HAP-1 (cell line): Measurements from ENCODE around the gene NUDT1.
A peak's percentile ranks its signal among the peaks of the same experiment; 100 is the strongest.

Experiments
- DNase-seq, 2 experiments: peaks; one replicate each; pipeline ENCODE4 v3.0.0-alpha.2; 2016 to 2020; ENCODE audit warnings: low spot score in 2 of 2
- H3K27me3 ChIP-seq: fragments of 250-450 bp; sonication (Bioruptor Pico); 2 replicates; pipeline ENCODE4 v1.5.1; 2020; ENCODE audit warnings: low read depth, mild to moderate bottlenecking, moderate library complexity
- H3K36me3 ChIP-seq: fragments of 250-450 bp; sonication (Bioruptor Pico); replicated peaks from 2 replicates; pipeline ENCODE4 v1.5.1; 2020; ENCODE audit warnings: mild to moderate bottlenecking
- H3K4me1 ChIP-seq: fragments of 250-450 bp; sonication (Bioruptor Pico); 2 replicates; pipeline ENCODE4 v1.5.1; 2020; ENCODE audit warnings: mild to moderate bottlenecking
- H3K4me3 ChIP-seq: fragments of 250-450 bp; sonication (Bioruptor Pico); 2 replicates; pipeline ENCODE4 v1.5.1; 2020; ENCODE audit warnings: mild to moderate bottlenecking, moderate library complexity
- H3K9me3 ChIP-seq: fragments of 250-450 bp; sonication (Bioruptor Pico); 2 replicates; pipeline ENCODE4 v1.5.1; 2020; ENCODE audit warnings: mild to moderate bottlenecking, moderate library complexity
- in situ Hi-C: fragments of 300-500 bp; cut with MboI; formaldehyde crosslinking; loops from 3 replicates; pipeline ENCODE4 v1.14.3; 2020; ENCODE audit warnings: low sequenced_read_pairs, inconsistent platforms, mixed read lengths

The NUDT1 gene

DNA sequence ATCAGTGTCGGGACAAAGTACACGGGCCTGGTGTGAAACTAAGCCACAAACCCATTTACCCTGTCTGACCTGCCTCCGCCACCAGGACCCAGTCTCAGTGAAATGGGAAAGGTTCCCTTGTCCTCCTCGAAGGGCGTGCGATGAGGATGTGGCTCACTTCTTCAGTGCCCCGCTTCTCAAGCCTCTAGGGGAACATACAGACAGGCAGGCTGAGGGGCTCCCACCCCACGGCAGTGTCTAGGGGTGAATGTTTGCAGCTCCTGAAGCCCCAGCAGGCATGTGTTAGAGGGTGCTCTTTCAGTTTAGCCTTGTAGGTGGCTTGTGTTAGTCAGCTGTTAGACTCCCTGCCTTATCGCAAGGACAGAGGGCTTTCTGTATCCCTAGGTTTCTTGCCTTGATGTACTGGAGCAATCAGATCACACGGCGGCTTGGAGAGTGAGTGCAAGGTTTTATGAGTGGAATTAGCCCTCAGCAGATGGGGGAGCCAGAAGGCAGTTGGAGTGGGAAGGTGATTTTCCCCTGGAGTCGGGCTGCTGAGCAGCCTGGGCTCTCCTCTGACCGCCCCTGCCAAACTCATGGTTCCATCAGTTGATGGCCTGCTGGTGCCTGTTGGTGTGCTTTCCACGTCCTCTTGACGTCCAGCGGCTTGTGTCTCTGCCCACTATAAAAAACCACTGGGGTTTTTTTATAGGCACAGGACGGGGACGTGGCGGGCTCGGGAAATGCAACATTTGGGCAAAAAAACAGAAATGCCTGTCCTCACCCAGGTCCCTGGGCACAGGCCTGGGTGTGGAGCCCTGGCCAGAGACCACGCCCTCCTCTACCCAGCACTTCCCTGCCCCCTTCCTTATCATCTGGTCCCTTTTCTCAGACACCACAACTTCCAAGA lies 759 bp downstream of the NUDT1 start:
- H3K27me3 ChIP-seq = no peaks in the 10 kb centered on the region
- DNase-seq = peak; percentile 12 to 59
- H3K4me1 ChIP-seq = peaks cover 4% of the 10 kb centered on the region; the same call in 1 of the 2 replicates
- no peaks in the 10 kb centered on the region for H3K9me3 ChIP-seq
- in situ Hi-C loops = no loop called here
- peaks cover 29% of the 10 kb centered on the region for H3K36me3 ChIP-seq
- H3K4me3 ChIP-seq = peak overlapping the region; percentile 85

DNA sequence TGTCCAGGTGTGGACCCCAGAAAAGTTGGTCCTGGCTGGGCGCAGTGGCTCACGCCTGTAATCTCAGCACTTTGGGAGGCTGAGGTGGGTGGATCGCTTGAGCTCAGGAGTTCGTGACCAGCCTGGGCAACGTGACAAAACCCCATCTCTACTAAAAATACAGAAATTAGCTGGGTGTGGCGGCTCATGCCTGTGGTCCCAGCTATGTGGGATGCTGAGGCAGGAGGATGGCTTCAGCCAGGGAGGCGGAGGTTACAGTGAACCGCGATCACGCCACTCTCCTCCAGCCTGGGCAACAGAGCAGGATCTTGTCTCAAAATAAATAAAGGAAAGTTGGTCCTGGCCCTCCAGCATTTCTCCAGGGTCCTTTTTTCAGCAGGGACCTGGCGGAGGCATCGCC lies 1.4 kb downstream of the NUDT1 start:
- Histone ChIP-seq H3K4me1 (peaks cover 4% of the 10 kb centered on the region; the same call in 1 of the 2 replicates), H3K4me3 (no peak overlapping the region), H3K9me3 (no peaks in the 10 kb centered on the region), H3K27me3 (no peaks in the 10 kb centered on the region), H3K36me3 (peaks cover 23% of the 10 kb centered on the region)
- no peak for DNase-seq
- in situ Hi-C loops = no loop called here

DNA sequence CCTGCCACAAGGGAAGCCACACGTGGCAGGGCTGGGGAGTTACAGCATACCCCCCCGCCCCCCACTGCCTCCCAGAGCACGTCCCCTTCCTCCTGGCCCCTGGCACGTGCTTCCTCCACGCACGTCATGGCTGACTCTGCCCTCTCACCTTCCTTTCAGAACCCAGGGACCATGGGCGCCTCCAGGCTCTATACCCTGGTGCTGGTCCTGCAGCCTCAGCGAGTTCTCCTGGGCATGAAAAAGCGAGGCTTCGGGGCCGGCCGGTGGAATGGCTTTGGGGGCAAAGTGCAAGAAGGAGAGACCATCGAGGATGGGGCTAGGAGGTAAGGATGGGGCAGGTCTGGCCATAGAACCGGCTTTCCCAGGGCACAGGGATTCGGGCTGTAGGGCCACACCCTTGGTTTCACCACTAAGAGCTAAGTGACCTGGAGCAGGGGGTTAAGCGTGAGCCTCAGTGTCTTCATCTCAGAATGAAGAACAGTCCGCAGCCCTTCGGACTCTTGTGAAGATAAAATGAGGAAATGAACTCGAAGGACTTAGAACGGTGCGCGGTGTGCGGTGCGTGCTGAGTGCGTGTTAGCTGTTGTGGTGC lies 2.5 kb downstream of the NUDT1 start:
- Histone ChIP-seq H3K36me3 (peaks cover 16% of the 10 kb centered on the region), H3K4me1 (peaks cover 4% of the 10 kb centered on the region; the same call in 1 of the 2 replicates), H3K27me3 (no peaks in the 10 kb centered on the region), H3K9me3 (no peaks in the 10 kb centered on the region), H3K4me3 (no peak overlapping the region)
- in situ Hi-C loops = no loop called here
- DNase-seq = no peak

DNA sequence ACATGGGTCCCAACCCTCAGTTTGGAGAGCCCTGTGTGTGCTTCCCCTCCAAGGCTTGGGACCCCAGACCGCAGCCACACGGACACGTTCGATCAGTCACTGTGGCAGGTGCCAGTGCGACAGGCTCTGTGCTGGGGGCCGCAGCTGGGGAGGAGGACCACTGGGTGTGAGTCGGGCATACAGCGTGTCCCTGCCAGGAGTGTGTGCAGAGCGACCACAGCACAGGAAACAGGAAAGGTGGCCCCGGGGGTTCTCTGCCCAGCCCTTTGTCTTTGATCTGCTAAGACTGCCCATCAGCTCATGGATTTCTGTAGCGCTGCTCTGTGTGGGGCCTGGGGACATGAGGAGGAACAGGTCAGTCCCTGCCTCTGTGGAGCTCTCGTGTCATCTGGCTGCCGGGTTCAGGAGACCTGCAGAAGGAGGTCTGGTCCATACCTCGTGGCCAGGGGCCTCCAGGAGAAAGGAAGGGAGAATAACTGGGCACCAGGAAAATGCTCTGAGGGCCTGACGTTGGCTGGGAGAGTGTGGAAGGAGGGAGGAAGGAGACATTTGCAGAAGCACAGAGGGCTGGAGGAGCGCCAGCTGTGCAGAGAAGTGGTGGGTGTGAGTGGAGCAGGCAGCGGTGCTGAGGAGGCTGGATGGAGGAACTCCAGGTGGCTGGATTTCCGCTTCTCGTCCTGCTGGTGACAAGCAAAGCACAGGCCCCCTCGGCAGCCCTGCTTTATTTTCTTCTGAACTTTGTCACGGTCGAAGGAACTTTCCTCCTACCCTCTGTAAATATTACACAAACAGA lies 4.1 kb downstream of the NUDT1 start:
- in situ Hi-C loops = no loop called here
- Histone ChIP-seq H3K4me3 (no peak overlapping the region), H3K36me3 (peaks cover 4% of the 10 kb centered on the region), H3K9me3 (no peaks in the 10 kb centered on the region), H3K27me3 (no peaks in the 10 kb centered on the region), H3K4me1 (peaks cover 4% of the 10 kb centered on the region; the same call in 1 of the 2 replicates)
- no peak for DNase-seq

DNA sequence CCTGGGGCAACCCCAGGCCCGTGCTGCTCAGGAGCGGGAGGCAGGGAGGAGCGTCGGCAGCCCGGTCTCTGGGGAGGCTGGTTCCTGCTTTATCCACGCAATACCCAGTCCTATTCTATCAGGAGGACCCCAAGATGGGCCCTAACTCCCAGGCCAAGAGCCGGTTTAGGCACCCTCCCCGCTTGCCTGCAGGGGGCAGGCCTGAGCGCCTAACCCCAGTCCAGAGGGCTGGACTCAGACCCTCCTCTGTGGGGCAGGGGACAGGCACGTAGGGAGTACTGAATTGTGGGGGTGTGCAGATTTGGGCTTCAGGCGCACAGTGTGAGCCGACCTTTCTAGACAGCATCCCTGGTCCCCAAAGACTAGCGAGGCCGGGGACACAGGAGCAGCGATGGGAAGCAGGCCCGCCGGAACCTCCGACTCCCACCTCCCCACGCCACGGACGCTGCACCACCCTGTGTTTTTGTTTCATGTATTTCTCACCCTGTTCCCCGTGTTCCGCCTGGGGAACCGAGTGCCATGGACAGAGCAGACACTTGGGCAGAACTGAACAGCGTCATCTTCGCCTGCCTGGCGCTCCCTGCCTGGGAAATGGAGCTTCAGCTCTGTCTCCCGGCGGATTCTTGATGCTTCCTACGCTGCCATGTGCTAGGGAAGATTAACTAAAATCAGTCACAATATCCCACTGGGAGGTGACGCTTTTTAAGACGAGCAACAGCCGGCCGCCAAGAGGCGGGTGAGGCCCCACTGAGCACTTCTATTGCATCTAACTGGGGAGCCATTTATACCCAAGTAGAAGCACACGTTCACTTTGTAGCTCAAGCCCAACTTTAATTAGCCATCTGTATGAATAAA lies 5.3 kb downstream of the NUDT1 start:
- Histone ChIP-seq H3K36me3 (no peaks in the 10 kb centered on the region; the same call in none of the 2 replicates), H3K27me3 (no peaks in the 10 kb centered on the region), H3K4me3 (no peak overlapping the region), H3K9me3 (no peaks in the 10 kb centered on the region), H3K4me1 (peaks cover 4% of the 10 kb centered on the region; the same call in 1 of the 2 replicates)
- peak in 1 of 2 experiments; percentile 69 for DNase-seq
- in situ Hi-C loops = no loop called here

DNA sequence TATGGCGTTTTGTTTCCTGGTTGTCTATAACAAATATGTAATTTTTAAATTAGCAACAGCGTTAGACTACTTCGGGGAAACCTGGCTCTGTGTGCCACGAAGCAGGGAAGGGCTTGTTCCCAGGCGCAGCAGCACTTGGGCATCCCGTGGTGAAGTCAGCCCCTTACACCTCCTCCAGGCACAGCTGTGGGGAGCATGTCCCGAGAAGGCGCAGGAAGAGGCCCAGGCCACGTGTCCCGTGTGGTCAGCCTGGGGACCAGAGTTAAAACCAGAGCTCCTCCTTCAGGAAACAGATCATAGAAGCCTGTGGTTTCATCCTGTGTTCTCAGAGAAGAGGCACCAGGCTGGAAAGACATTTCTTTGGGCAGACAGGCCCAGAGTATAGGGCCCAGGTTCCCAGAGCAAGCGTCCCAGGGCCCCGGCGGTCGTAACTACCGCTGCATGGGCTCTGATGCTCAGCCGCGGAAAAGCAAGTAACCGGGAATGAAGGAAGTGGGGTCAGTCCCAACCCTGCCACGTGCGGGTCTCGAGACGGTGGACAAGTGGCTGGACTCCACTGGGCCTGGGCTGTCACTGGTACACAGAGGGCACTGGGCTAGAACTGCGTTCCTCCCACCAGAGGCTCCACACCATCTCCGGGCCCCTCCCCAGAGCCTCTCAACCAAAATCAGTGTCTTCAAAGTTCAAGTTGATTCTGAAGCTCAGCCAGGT lies 7.1 kb downstream of the NUDT1 start:
- in situ Hi-C loops = no loop called here
- Histone ChIP-seq H3K4me3 (no peak overlapping the region), H3K4me1 (no peaks in the 10 kb centered on the region), H3K36me3 (no peaks in the 10 kb centered on the region; the same call in none of the 2 replicates), H3K27me3 (no peaks in the 10 kb centered on the region), H3K9me3 (no peaks in the 10 kb centered on the region)
- DNase-seq = no peak

- H3K4me1 ChIP-seq = no peaks in the 10 kb centered on the region
Observed at GRCh38 chr7:2249744-2250323, 7.8 kb downstream of the NUDT1 start.

GRCh38 chr7:2251381-2251780 lies 9.4 kb downstream of the NUDT1 start:
- H3K9me3 ChIP-seq = no peaks in the 10 kb centered on the region
- no peak for DNase-seq
- no peaks in the 10 kb centered on the region; the same call in none of the 2 replicates for H3K36me3 ChIP-seq
- H3K4me1 ChIP-seq = no peaks in the 10 kb centered on the region
- no peak overlapping the region for H3K4me3 ChIP-seq
- in situ Hi-C loops = no loop called here
- no peaks in the 10 kb centered on the region for H3K27me3 ChIP-seq

More at GRCh38 chr7:2249744-2250323, 7.8 kb downstream of the NUDT1 start:
- H3K36me3 ChIP-seq = no peaks in the 10 kb centered on the region; the same call in none of the 2 replicates
- no peaks in the 10 kb centered on the region for H3K9me3 ChIP-seq
- DNase-seq = no peak
- H3K27me3 ChIP-seq = no peaks in the 10 kb centered on the region
- no peak overlapping the region for H3K4me3 ChIP-seq
- in situ Hi-C loops = no loop called here

DNA sequence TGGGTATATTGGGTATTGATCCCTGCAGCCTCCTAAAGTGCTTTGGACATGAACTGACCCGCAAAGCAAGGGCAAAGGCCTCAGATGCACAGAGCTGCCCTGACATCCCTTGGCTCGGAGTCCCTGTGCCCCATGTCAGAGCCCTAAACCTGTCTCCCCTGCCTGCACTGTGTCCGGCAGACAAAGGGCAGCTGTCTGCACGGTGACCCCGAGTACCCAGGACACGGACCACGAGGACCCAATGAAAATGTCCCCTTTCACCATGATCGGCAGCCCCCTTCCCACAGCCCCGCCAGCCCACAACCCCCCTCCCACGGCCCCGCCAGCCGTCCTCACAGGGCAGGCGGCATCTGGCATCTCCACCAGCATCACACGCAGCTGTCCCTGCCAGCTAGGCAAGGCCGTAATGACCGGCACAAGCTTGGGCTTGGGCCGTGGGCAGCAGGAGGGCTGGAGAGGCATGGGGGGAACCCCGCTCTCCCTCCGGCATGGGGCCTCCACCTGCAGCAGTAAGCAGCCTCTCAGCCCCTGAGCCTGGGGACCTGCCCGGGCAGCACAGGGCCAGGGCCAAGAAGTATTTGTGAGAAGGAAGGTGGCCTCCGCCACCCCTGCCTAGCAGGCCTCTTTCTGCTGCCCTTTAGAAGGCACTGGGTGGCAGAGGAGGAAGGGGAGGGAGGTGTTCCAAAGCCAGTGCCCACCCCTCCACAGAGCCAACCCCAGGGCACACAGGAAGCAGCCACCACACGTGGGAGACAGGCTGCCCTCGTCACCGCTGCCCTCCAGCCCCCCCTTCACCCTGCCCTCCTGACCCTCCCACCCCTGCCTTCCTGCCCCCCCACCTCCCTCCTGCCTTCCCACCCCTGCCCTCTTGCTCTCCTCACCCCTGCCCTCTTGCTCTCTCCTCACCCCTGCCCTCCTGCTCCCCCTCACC lies 10.1 kb downstream of the NUDT1 start:
- in situ Hi-C loops = no loop called here
- Histone ChIP-seq H3K4me3 (no peak overlapping the region), H3K4me1 (no peaks in the 10 kb centered on the region), H3K36me3 (no peaks in the 10 kb centered on the region; the same call in none of the 2 replicates), H3K9me3 (no peaks in the 10 kb centered on the region), H3K27me3 (no peaks in the 10 kb centered on the region)
- DNase-seq = no peak

- H3K4me3 ChIP-seq = no peak overlapping the region
- in situ Hi-C loops = no loop called here
- no peaks in the 10 kb centered on the region for H3K27me3 ChIP-seq
- DNase-seq = no peak
- H3K9me3 ChIP-seq = no peaks in the 10 kb centered on the region
- H3K4me1 ChIP-seq = no peaks in the 10 kb centered on the region
- no peaks in the 10 kb centered on the region; the same call in none of the 2 replicates for H3K36me3 ChIP-seq
Observed at GRCh38 chr7:2253021-2253420, 11.0 kb downstream of the NUDT1 start.

- Histone ChIP-seq H3K4me3 (no peak overlapping the region), H3K4me1 (no peaks in the 10 kb centered on the region), H3K27me3 (no peaks in the 10 kb centered on the region), H3K36me3 (no peaks in the 10 kb centered on the region; the same call in none of the 2 replicates), H3K9me3 (no peaks in the 10 kb centered on the region)
- in situ Hi-C loops = no loop called here
- no peak for DNase-seq
Observed at GRCh38 chr7:2253525-2254244, 11.7 kb downstream of the NUDT1 start.
